B cell (primary cell): ENCODE measurements around the gene MAD1L1.

Experiments used
- CTCF ChIP-seq: fragments of 200-600 bp; IDR thresholded peaks from one replicate; pipeline ENCODE4 v1.8.0; 2022; ENCODE audit warnings: antibody characterized with exemption, mild to moderate bottlenecking
- EZH2 ChIP-seq: IDR thresholded peaks from 2 replicates; pipeline ENCODE4 v1.6.1; 2012; ENCODE audit warnings: borderline replicate concordance, low read depth, mild to moderate bottlenecking, moderate library complexity, low read length; ENCODE audit not compliant: insufficient read depth, poor library complexity, severe bottlenecking

- no peak for TF ChIP-seq CTCF
- no peak for TF ChIP-seq EZH2
Measured at GRCh38 chr7:2151237-2151636, 81.5 kb downstream of the MAD1L1 start.
